HEK293T (cell line): ENCODE measurements around the gene AGPS.

Experiments used
- BHLHE40 ChIP-seq: fragments of 450-650 bp; IDR thresholded peaks from 2 replicates; pipeline ENCODE4 v1.6.1; 2016; ENCODE audit warnings: mild to moderate bottlenecking, moderate library complexity, borderline replicate concordance
- FOXM1 ChIP-seq: fragments of 450-650 bp; IDR thresholded peaks from 2 replicates; pipeline ENCODE4 v1.6.1; 2017; ENCODE audit warnings: mild to moderate bottlenecking, borderline replicate concordance
- SP1 ChIP-seq: fragments of 450-650 bp; IDR thresholded peaks from 2 replicates; pipeline ENCODE4 v1.6.1; 2017
- TARDBP ChIP-seq: fragments of 450-650 bp; IDR thresholded peaks from 2 replicates; pipeline ENCODE4 v1.6.1; 2016

- no peak for TF ChIP-seq FOXM1
- no peak for TF ChIP-seq SP1
- no peak for TF ChIP-seq BHLHE40
- TF ChIP-seq TARDBP: no peak
Measured at GRCh38 chr2:177559638-177560037, 167.1 kb downstream of the AGPS start.
